HG03103 (cell line): ENCODE results near the gene NSDHL.
A peak's percentile ranks its signal among the peaks of the same experiment; 100 is the strongest.

Source experiments
- ATAC-seq: cut with Tn5 transposase; IDR thresholded peaks from one replicate; pipeline ENCODE4 v1.9.1; 2021; ENCODE audit warnings: low read depth; ENCODE audit not compliant: unreplicated experiment

The NSDHL gene

DNA sequence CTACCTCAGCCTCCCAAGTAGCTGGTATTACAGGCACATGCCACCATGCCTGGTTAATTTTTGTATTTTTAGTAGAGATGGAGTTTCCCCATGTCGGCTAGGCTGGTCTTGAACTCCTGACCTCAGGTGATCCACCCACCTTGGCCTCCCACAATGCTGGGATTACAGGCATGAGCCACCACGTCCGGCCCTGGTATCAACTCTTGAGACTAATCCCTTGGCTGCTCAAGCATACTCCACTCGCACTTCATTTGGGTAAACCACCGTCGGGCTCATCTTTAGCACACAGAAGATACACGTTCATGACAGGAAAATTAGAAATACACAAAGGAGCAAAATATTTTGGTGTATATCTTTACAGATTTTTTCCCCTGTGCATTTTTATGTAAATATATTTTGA lies 79.2 kb downstream of the NSDHL start:
- ATAC-seq: peak; percentile 70

DNA sequence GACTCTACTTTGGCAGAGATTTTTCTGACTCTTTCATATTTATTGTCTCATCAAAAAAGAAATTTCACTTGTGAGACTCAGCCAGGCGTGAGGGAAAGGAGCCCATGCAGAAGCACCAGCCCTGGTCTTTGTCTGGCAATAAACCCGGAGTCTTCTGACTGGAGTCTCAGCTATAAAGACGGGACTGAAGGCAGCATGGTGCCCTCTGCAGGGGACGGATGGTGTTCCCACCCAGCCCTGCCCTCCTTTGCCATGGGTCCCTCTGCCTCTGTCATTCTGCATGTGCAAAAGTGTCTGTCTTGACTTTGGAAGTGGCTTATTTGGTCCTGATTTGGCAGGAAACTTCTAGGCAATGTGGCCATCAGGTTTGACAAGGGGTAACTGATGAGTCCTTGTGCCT lies 81.2 kb downstream of the NSDHL start:
- ATAC-seq: no peak

DNA sequence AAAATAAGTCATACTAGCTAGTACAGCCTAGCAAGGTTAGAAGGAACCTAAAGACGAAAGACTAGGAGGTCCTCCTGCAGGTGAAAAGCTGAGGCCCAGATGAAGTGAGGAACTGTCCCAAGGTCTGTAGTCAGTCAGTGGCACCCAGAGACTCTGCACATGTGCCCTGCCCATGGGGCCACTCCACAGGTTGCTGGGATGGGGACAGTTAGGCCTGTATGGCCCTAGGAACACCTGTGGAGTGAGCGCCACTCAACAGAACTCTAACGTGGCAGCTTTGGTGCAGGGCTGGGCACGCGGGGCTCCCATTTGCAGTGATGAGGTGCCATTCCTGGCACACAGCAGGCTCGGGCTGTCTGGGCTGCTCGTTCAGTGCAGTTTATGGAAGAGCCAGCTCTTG lies 81.8 kb downstream of the NSDHL start:
- no peak for ATAC-seq

DNA sequence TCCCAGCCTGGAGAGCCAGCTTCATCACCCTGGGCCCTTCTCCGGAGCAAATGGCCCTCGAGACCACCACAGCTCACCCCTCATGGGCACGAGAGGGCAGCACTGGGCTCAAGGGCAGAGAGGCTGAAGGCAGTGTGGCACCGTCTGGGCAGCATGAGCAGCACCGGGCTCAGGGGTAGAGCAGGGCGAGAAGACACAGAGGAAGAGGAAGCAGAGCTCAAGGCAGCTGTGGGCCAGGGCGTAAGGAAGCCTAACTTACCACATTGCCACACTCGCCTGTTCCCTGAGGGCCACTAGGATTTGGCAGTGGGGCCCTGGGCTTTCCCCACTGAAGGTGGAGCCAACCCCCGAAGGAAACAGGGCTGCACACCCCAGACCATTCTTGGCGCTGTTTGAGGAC lies 82.5 kb downstream of the NSDHL start:
- ATAC-seq: no peak

DNA sequence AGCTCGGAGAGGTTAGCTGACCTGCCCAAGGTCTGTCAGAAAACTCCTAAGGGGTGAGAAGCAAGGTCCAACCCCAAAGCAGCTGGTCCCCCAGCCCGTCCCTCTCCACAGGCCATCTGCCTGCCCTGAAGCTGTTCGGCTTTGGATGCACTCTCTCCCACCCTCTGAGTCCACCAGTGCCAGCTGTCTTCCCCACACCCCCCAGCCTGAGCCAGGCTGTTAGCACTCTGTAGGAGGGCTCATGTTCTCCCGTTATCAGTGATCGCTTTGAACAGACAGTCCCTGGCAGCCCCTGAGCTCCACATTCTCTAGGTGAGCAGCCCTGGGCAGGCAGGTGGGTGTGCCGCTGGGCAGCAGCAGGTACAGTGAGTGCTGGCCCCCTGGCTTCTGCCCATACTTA lies 83.0 kb downstream of the NSDHL start:
- ATAC-seq: no peak

DNA sequence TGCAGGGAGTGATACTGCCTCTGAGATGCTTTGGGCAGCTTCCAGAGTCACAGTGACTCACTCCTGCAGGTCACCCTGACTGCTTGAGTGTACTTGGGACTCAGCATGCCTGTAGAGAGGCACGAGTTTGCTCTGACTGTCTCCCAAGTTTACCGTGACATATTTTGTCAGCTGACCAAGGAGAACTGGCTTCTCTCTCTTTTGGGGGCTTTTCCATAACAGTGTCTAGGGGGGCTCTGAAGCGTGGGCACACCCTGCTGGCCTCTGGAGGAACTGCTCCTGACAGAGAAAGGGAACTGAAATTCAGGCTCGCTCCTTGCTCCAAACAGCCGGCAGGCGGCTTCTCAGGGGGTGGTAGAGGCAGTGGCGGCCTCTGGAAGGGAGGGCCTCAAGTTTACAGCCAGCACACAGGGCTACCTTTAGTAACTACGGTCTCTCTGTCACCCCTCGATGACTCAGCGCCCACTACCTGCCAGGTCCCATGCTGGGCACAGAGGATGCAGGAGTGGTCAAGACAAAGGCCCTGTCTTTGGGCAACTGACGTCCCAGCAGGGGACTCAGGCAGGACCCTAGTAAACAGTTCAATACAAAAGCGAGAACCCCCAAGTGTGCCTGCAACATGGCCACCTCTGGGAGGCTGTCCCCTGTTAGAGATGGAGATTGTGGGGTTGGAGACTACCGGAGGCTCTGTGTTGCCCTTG lies 84.8 kb downstream of the NSDHL start:
- ATAC-seq: peak; percentile 78

DNA sequence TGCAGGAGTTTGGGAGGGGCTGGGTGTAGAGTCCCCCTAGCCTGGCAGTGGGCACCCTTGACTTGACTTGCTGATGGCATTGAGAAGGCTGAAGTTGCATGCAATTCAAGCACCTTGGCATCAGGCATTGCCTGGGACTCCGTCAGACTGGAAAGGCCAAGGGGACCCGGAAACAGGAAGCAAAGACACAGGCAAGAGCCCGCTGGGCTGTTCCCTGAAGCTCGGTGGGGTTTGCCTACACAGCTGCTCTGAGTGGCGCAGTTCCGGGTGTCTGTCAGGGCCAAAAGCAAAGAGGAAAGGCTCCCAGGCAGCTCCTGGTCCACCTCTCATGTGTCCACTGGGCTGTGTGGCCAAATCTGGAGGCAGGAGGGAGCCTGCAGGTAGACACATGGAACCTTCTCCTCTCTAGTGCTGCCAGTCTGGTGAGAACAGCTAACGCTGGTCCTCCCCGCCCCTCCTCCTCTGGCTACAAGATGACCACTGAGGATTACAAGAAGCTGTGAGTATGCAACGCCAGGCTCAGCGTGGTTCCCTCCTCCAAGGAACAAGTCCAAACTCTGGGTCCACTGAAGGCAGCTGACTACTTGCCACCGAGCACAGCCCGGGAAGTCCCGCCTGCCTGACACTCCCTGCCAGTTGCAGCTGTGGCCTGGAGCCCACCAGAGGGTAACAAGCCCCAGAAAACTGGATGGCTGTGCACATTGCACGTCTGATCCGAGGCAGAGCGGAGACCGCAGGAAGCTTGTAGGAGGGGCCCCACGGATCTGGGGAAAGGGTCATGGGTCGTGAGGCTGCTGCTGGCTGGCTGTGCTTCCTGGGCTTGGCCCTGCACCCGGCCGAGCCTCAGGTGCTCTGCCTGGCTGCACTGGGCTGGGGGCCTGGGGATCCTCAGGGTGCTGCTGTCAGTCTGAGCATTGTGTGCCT lies 87.1 kb downstream of the NSDHL start:
- no peak for ATAC-seq

DNA sequence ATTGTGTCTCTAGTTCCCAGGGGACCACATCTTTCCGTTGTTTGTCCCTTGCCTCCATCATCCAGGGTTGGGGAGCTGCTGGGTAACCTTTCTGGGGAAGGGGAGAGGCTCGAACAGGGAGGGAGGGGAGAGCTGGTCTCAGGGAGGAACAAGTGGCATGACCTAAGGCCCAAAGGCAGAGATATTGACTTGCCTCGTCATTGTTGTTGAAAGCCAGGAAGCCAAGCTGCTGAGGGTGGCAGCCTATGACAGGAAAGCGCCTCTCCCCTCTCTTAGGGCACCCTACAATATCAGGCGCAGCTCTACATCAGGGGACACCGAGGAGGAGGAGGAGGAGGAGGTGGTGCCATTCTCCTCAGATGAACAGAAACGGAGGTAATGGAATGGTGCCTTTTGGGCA lies 87.8 kb downstream of the NSDHL start:
- ATAC-seq: no peak
